CD14-positive monocyte (primary cell): ENCODE data around the gene L3MBTL4. TPM values are rescaled to one million over a fixed set of nuclear protein-coding genes. Genes with fewer than 3 reads are reported as not detected.
A peak's percentile ranks its signal among the peaks of the same experiment; 100 is the strongest.

Experiments used
- DNase-seq, 3 donors: peaks; one replicate each; pipeline ENCODE4 v3.0.0-alpha.2; 2011 to 2022
- H2AFZ ChIP-seq: 2 replicates; pipeline ENCODE4 v1.6.0; 2012; ENCODE audit warnings: mild to moderate bottlenecking, low read depth, low read length, inconsistent platforms; ENCODE audit not compliant: insufficient read depth, poor library complexity, severe bottlenecking
- H3K27ac ChIP-seq, 2 donors: 1 replicate in 1 of 2; 2 replicates in 1 of 2; pipeline ENCODE4 v1.5.1; 2012 to 2013; ENCODE audit warnings: low read length in 2 of 2, control low read depth in 1 of 2, inconsistent platforms in 1 of 2, low read depth in 1 of 2, mild to moderate bottlenecking in 1 of 2
- H3K27me3 ChIP-seq, 2 donors: one replicate each; pipeline versions ENCODE4 v1.6.0 to v1.6.1; 2011 to 2013; ENCODE audit warnings: low read length in 2 of 2; ENCODE audit not compliant: control insufficient read depth in 2 of 2, insufficient read depth in 2 of 2
- H3K36me3 ChIP-seq, 2 donors: replicated peaks in 1 of 2; 1 replicate in 1 of 2; 2 replicates in 1 of 2; pipeline versions ENCODE4 v1.5.1 to v1.6.1; 2012 to 2013; ENCODE audit warnings: low read length in 2 of 2, control low read depth in 1 of 2, inconsistent platforms in 1 of 2, mild to moderate bottlenecking in 1 of 2; ENCODE audit not compliant: insufficient read depth in 2 of 2, control insufficient read depth in 1 of 2
- H3K4me1 ChIP-seq, 2 donors: 1 replicate in 1 of 2; 2 replicates in 1 of 2; pipeline versions ENCODE4 v1.5.1 to v1.6.1; 2012 to 2013; ENCODE audit warnings: low read length in 2 of 2, control low read depth in 1 of 2, inconsistent platforms in 1 of 2, mild to moderate bottlenecking in 1 of 2, moderate library complexity in 1 of 2; ENCODE audit not compliant: insufficient read depth in 2 of 2, control insufficient read depth in 1 of 2
- H3K4me2 ChIP-seq: replicated peaks from 2 replicates; pipeline ENCODE3; 2012; ENCODE audit warnings: low read length, moderate library complexity, mild to moderate bottlenecking; ENCODE audit not compliant: poor library complexity, severe bottlenecking; ENCODE audit errors: extremely low read depth
- H3K4me3 ChIP-seq, 3 experiments: fragments of 200-600 bp in 1 of 3; sonication (generic) in 1 of 3; replicated peaks in 1 of 3; 1 replicate in 2 of 3; 2 replicates in 1 of 3; pipeline ENCODE4 v1.5.1; 2011 to 2013; ENCODE audit warnings: low read length in 3 of 3, mild to moderate bottlenecking in 3 of 3, control low read depth in 2 of 3, low read depth in 2 of 3, inconsistent platforms in 1 of 3, moderate library complexity in 1 of 3
- H3K79me2 ChIP-seq: 2 replicates; pipeline ENCODE4 v1.6.0; 2012; ENCODE audit warnings: mild to moderate bottlenecking, control low read depth, inconsistent platforms, low read length, moderate library complexity; ENCODE audit not compliant: insufficient read depth
- H3K9ac ChIP-seq: 2 replicates; pipeline ENCODE4 v1.6.0; 2017; ENCODE audit warnings: low read length, mild to moderate bottlenecking; ENCODE audit not compliant: insufficient read depth, poor library complexity, severe bottlenecking
- H3K9me3 ChIP-seq, 2 donors: replicated peaks in 1 of 2; 1 replicate in 1 of 2; 2 replicates in 1 of 2; pipeline versions ENCODE4 v1.5.1 to v1.6.1; 2012 to 2013; ENCODE audit warnings: low read length in 2 of 2, control low read depth in 1 of 2; ENCODE audit not compliant: control insufficient read depth in 1 of 2, insufficient read depth in 1 of 2
- H4K20me1 ChIP-seq: 2 replicates; pipeline ENCODE4 v1.6.0; 2012; ENCODE audit warnings: mild to moderate bottlenecking, low read length, control low read depth, moderate library complexity; ENCODE audit not compliant: insufficient read depth
- H3K27ac Mint-ChIP-seq, 7 donors: one replicate each; pipeline ENCODE4 v1.8.0; 2020; ENCODE audit warnings: mild to moderate bottlenecking in 7 of 7, mixed read lengths in 7 of 7, moderate library complexity in 6 of 7, inconsistent platforms in 2 of 7
- H3K27me3 Mint-ChIP-seq, 3 donors: one replicate each; pipeline ENCODE4 v1.8.0; 2021 to 2022; ENCODE audit warnings: low read depth in 3 of 3, mild to moderate bottlenecking in 3 of 3, mixed read lengths in 3 of 3, moderate library complexity in 3 of 3, inconsistent platforms in 1 of 3
- H3K36me3 Mint-ChIP-seq, 2 donors: one replicate each; pipeline ENCODE4 v1.8.0; 2020; ENCODE audit warnings: mixed read lengths in 2 of 2, inconsistent platforms in 1 of 2, mild to moderate bottlenecking in 1 of 2
- H3K4me1 Mint-ChIP-seq: one replicate; pipeline ENCODE4 v1.8.0; 2020; ENCODE audit warnings: mild to moderate bottlenecking, mixed read lengths
- H3K4me3 Mint-ChIP-seq, 2 donors: one replicate each; pipeline ENCODE4 v1.8.0; 2020; ENCODE audit warnings: mild to moderate bottlenecking in 2 of 2, mixed read lengths in 2 of 2, moderate library complexity in 1 of 2
- H3K9me3 Mint-ChIP-seq, 7 donors: one replicate each; pipeline ENCODE4 v1.8.0; 2020 to 2022; ENCODE audit warnings: mixed read lengths in 7 of 7, mild to moderate bottlenecking in 6 of 7, moderate library complexity in 6 of 7, inconsistent platforms in 2 of 7
- WGBS: methylation state at CpG from one replicate; pipeline ENCODE4 v1.1.5; 2013; ENCODE audit warnings: missing lambda C conversion rate; ENCODE audit not compliant: insufficient coverage; 5-methylcytosine and 5-hydroxymethylcytosine counted together
- intact Hi-C, 2 donors: fragments of 100-400 bp; cut with micrococcal nuclease; formaldehyde crosslinking; loops; one replicate each; pipeline versions ENCODE4 v1.15.0 to v1.15.1; 2023
- polyA plus RNA-seq, 3 donors: library from polyadenylated mRNA; depleted of rRNA in 1 of 3; unstranded in 2 of 3; stranded (reverse) in 1 of 3; fragments of 300-500 nt in 2 of 3; fragments of >200 nt in 1 of 3; fragmentation: Illumina TruSeq in 2 of 3; gene quantifications; 1 replicate in 2 of 3; 2 replicates in 1 of 3; pipeline ENCODE4 v1.2.3, GENCODE V29; 2012 to 2021
- TF ChIP-seq, protein P1 (sequence below): fragments of 200-600 bp; IDR thresholded peaks from one replicate; pipeline ENCODE4 v1.8.0; 2022; ENCODE audit warnings: antibody characterized with exemption, mild to moderate bottlenecking

L3MBTL4 gene
- polyA plus RNA-seq, 3 donors: 0.55 to 1.2 (median 0.72) TPM

DNA sequence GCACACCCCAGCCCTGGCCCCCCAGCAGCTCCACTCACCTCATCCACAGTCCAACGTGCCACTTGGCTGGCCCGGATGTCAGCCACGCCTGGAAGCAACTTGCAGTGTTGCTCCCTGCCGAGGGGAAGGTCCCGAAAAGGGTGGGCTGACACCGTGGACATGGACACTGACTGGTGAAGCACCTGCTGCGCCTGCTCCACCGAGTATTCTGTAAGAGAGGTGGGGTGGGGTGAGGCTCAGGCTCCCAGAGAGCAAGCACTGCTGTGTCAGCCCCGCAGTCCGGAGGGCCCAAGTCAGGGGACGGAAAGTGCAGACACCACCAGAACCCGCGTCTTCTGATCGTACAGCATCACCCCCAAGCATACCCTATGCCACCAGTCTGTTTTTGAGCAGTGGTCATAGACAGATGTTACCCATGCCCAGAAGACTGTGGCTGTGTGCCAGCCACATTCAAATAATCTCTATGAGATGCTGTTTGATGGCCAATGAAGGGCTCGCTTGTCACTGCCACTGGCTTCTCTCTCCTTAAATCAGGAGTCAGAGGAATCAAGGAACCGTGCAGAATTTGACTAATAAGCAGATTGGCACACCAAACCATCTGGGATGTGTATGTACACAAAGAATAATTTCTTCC, 445.2 kb downstream of the L3MBTL4 start:
- no peaks in the 10 kb centered on the region for H3K9me3 ChIP-seq
- H3K4me3 ChIP-seq: no peak overlapping the region
- H3K27ac ChIP-seq: no peak overlapping the region
- H3K36me3 ChIP-seq: no peaks in the 10 kb centered on the region
- H3K4me1 ChIP-seq: peaks cover 5 to 12% of the 10 kb centered on the region in 2 donors
- Mint-ChIP-seq H3K27me3 (peaks cover 0 to 3% (median 3%) of the 10 kb centered on the region in 3 donors), H3K27ac (no peak overlapping the region), H3K4me3 (no peak overlapping the region), H3K4me1 (peaks cover 19% of the 10 kb centered on the region), H3K9me3 (peaks cover 0 to 2% (median 0%) of the 10 kb centered on the region in 7 donors), H3K36me3 (no peaks in the 10 kb centered on the region)
- H3K9ac ChIP-seq: no peak overlapping the region
- TF ChIP-seq, protein P1, sequence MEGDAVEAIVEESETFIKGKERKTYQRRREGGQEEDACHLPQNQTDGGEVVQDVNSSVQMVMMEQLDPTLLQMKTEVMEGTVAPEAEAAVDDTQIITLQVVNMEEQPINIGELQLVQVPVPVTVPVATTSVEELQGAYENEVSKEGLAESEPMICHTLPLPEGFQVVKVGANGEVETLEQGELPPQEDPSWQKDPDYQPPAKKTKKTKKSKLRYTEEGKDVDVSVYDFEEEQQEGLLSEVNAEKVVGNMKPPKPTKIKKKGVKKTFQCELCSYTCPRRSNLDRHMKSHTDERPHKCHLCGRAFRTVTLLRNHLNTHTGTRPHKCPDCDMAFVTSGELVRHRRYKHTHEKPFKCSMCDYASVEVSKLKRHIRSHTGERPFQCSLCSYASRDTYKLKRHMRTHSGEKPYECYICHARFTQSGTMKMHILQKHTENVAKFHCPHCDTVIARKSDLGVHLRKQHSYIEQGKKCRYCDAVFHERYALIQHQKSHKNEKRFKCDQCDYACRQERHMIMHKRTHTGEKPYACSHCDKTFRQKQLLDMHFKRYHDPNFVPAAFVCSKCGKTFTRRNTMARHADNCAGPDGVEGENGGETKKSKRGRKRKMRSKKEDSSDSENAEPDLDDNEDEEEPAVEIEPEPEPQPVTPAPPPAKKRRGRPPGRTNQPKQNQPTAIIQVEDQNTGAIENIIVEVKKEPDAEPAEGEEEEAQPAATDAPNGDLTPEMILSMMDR: no peak
- WGBS: 85% methylated on average over 15 of the region's 16 CpGs
- H3K4me2 ChIP-seq: no peak overlapping the region
- intact Hi-C loops: loop anchor here in 1 of 2 donors (10.0 kb wide), 1 partner anchor 65 kb away; no protein-coding TSS in a partner anchor
- no peak overlapping the region for H2AFZ ChIP-seq
- no peaks in the 10 kb centered on the region for H4K20me1 ChIP-seq
- H3K27me3 ChIP-seq: no peaks in the 10 kb centered on the region
- DNase-seq: no peak
- H3K79me2 ChIP-seq: no peaks in the 10 kb centered on the region

DNA sequence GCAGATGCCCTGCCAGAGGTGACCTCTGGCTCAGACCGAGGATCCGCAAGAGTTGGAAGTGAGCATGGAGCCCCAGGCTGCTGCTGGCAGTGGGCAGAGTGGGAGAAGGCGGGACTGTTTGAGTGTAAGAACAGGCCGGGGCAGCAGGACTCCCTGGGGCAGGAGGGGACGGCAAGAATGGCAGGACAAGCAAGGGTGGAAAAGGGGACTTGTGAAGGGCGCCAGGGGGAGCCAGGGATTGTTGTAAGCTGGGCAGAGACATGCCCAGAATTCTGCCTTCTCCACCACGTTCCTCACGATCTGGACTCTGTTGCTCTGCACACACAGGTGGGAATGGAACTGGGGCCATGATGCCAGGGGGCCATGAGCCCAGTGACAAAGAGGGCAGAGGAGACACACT, 447.0 kb downstream of the L3MBTL4 start:
- TF ChIP-seq, protein P1: no peak
- 95% methylated on average over 8 of the region's 8 CpGs for WGBS
- Mint-ChIP-seq H3K36me3 (no peaks in the 10 kb centered on the region), H3K27me3 (peaks cover 0 to 3% (median 3%) of the 10 kb centered on the region in 3 donors), H3K4me1 (peaks cover 5% of the 10 kb centered on the region), H3K9me3 (peaks cover 0 to 2% (median 0%) of the 10 kb centered on the region in 7 donors), H3K4me3 (peak overlapping the region in 1 of 2 donors; percentile 27), H3K27ac (peak overlapping the region in 1 of 7 donors; percentile 63)
- Histone ChIP-seq H3K4me2 (no peak overlapping the region), H2AFZ (no peak overlapping the region), H3K4me1 (no peaks in the 10 kb centered on the region), H3K9me3 (no peaks in the 10 kb centered on the region), H3K27ac (no peak overlapping the region), H3K36me3 (no peaks in the 10 kb centered on the region), H3K4me3 (no peak overlapping the region), H3K27me3 (no peaks in the 10 kb centered on the region), H4K20me1 (no peaks in the 10 kb centered on the region), H3K79me2 (no peaks in the 10 kb centered on the region), H3K9ac (no peak overlapping the region)
- no peak for DNase-seq
- intact Hi-C loops: loop anchor here in 1 of 2 donors (10.0 kb wide), 1 partner anchor 63 kb away; no protein-coding TSS in a partner anchor
